GM18511 (cell line): ENCODE data around the gene PDPK1.
A peak's percentile ranks its signal among the peaks of the same experiment; 100 is the strongest.
"Not testable (repeated sequence)": the region's sequence is repeated elsewhere in the genome, so short reads cannot be mapped to it uniquely, and the experiment has no call there.

Experiments
- ATAC-seq: cut with Tn5 transposase; IDR thresholded peaks from one replicate; pipeline ENCODE4 v1.9.1; 2021; ENCODE audit warnings: mild to moderate bottlenecking, moderate library complexity; ENCODE audit not compliant: unreplicated experiment

PDPK1 gene

GRCh38 chr16:2539845-2540458 lies 2.1 kb downstream of the PDPK1 start:
- not testable (repeated sequence) for ATAC-seq

- not testable (repeated sequence) for ATAC-seq
Measured at GRCh38 chr16:2540912-2541311, 3.1 kb downstream of the PDPK1 start.

- not testable (repeated sequence) for ATAC-seq
Measured at GRCh38 chr16:2541409-2541808, 3.6 kb downstream of the PDPK1 start.

GRCh38 chr16:2543771-2544170 lies 6.0 kb downstream of the PDPK1 start:
- ATAC-seq = not testable (repeated sequence)

GRCh38 chr16:2550283-2550878 lies 12.6 kb downstream of the PDPK1 start:
- ATAC-seq = not testable (repeated sequence)

GRCh38 chr16:2551420-2551889 lies 13.6 kb downstream of the PDPK1 start:
- ATAC-seq = not testable (repeated sequence)

- not testable (repeated sequence) for ATAC-seq
Measured at GRCh38 chr16:2554709-2555425, 17.0 kb downstream of the PDPK1 start.

GRCh38 chr16:2557150-2557549 lies 19.3 kb downstream of the PDPK1 start:
- ATAC-seq = not testable (repeated sequence)

- peak; percentile 69 for ATAC-seq
Measured at GRCh38 chr16:2560131-2560797, 22.4 kb downstream of the PDPK1 start.

- peak; percentile 73 for ATAC-seq
Measured at GRCh38 chr16:2560798-2561133, 22.9 kb downstream of the PDPK1 start.

- not testable (repeated sequence) for ATAC-seq
Measured at GRCh38 chr16:2567506-2567905, 29.7 kb downstream of the PDPK1 start.

GRCh38 chr16:2568573-2568972 lies 30.8 kb downstream of the PDPK1 start:
- not testable (repeated sequence) for ATAC-seq

GRCh38 chr16:2572704-2573103 lies 34.9 kb downstream of the PDPK1 start:
- ATAC-seq = not testable (repeated sequence)

- not testable (repeated sequence) for ATAC-seq
Measured at GRCh38 chr16:2575839-2576238, 38.0 kb downstream of the PDPK1 start.

GRCh38 chr16:2577044-2577443 lies 39.2 kb downstream of the PDPK1 start:
- not testable (repeated sequence) for ATAC-seq

- ATAC-seq = not testable (repeated sequence)
Measured at GRCh38 chr16:2578905-2579304, 41.1 kb downstream of the PDPK1 start.

- ATAC-seq = not testable (repeated sequence)
Measured at GRCh38 chr16:2580143-2580542, 42.3 kb downstream of the PDPK1 start.

- ATAC-seq = not testable (repeated sequence)
Measured at GRCh38 chr16:2580818-2581217, 43.0 kb downstream of the PDPK1 start.

- no peak for ATAC-seq
Measured at GRCh38 chr16:2584729-2585650, 47.2 kb downstream of the PDPK1 start.

GRCh38 chr16:2585651-2586081 lies 47.8 kb downstream of the PDPK1 start:
- no peak for ATAC-seq
